IMR-90 (cell line): ENCODE results near the gene VDAC2. TPM values are rescaled to one million over a fixed set of nuclear protein-coding genes. Genes with fewer than 3 reads are reported as not detected.

Experiments
- ATAC-seq: fragments of 200-7000 bp; cut with Tn5 transposase; 2 replicates; pipeline ENCODE4 v1.9.1; 2020; ENCODE audit warnings: low read depth, mild to moderate bottlenecking, moderate library complexity
- BruUV-seq: library from RNA; stranded (reverse); fragments of 400-500 nt; replicated peaks from 2 replicates; lab custom pipeline; 2021; lab: Mats Ljungman, UMichigan
- CTCF ChIA-PET: fragments of 300-600 bp; formaldehyde crosslinking; extraction: SDS; loops from one replicate; lab custom pipeline; 2021; ENCODE audit warnings: antibody characterized with exemption; lab: Yijun Ruan, JAX
- POLR2A ChIA-PET: fragments of 300-600 bp; sonication (Branson Sonifier 250); formaldehyde crosslinking; loops from one replicate; lab custom pipeline; 2022; ENCODE audit warnings: antibody characterized with exemption; ENCODE audit not compliant: unreplicated experiment; lab: Charles Lee
- DNase-seq: peaks from one replicate; pipeline ENCODE4 v3.0.0; 2013
- H2AFZ ChIP-seq: replicated peaks from 2 replicates; pipeline ENCODE3; 2013; ENCODE audit warnings: low read length, mild to moderate bottlenecking; ENCODE audit not compliant: poor library complexity
- H2AK5ac ChIP-seq: 2 replicates; pipeline ENCODE4 v1.6.1; 2013; ENCODE audit warnings: low read depth, low read length, inconsistent platforms
- H2AK9ac ChIP-seq: replicated peaks from 2 replicates; pipeline ENCODE3; 2013; ENCODE audit warnings: mild to moderate bottlenecking, low read depth, low read length, moderate library complexity; ENCODE audit not compliant: poor library complexity
- H2BK120ac ChIP-seq: 2 replicates; pipeline ENCODE4 v1.6.1; 2013; ENCODE audit warnings: low read depth, low read length, inconsistent platforms
- H2BK15ac ChIP-seq: 3 replicates; pipeline ENCODE4 v1.6.1; 2013; ENCODE audit warnings: low read depth, low read length, inconsistent platforms
- H2BK20ac ChIP-seq: 2 replicates; pipeline ENCODE4 v1.6.1; 2013; ENCODE audit warnings: low read depth, mild to moderate bottlenecking, inconsistent platforms, low read length, moderate library complexity
- H2BK5ac ChIP-seq: 2 replicates; pipeline ENCODE4 v1.6.1; 2013; ENCODE audit warnings: mild to moderate bottlenecking, low read depth, low read length, inconsistent platforms; ENCODE audit not compliant: poor library complexity, severe bottlenecking
- H3K14ac ChIP-seq: replicated peaks from 2 replicates; pipeline ENCODE4 v1.6.1; 2013; ENCODE audit warnings: low read depth, low read length, inconsistent platforms
- H3K18ac ChIP-seq: 2 replicates; pipeline ENCODE4 v1.6.1; 2013; ENCODE audit warnings: low read depth, low read length, control low read depth
- H3K23ac ChIP-seq: 2 replicates; pipeline ENCODE4 v1.6.1; 2013; ENCODE audit warnings: low read depth, low read length, inconsistent platforms
- H3K27ac ChIP-seq: 2 replicates; pipeline ENCODE4 v1.5.1; 2013; ENCODE audit warnings: mild to moderate bottlenecking, control low read depth, low read length; ENCODE audit not compliant: insufficient read depth
- H3K27me3 ChIP-seq: 2 replicates; pipeline ENCODE4 v1.6.1; 2013; ENCODE audit warnings: low read length; ENCODE audit not compliant: control insufficient read depth, insufficient read depth
- H3K36me3 ChIP-seq: 2 replicates; pipeline ENCODE4 v1.6.1; 2013; ENCODE audit warnings: low read length, mixed read lengths; ENCODE audit not compliant: control insufficient read depth, insufficient read depth
- H3K4ac ChIP-seq: 2 replicates; pipeline ENCODE4 v1.6.1; 2013; ENCODE audit warnings: low read depth, low read length, inconsistent platforms
- H3K4me1 ChIP-seq: 2 replicates; pipeline ENCODE4 v1.6.1; 2013; ENCODE audit warnings: low read length, mixed read lengths; ENCODE audit not compliant: control insufficient read depth, insufficient read depth
- H3K4me2 ChIP-seq: 2 replicates; pipeline ENCODE4 v1.6.1; 2013; ENCODE audit warnings: low read depth, mild to moderate bottlenecking, control low read depth, low read length, moderate library complexity
- H3K4me3 ChIP-seq: 2 replicates; pipeline ENCODE4 v1.5.1; 2013; ENCODE audit warnings: low read depth, mild to moderate bottlenecking, control low read depth, low read length, moderate library complexity; ENCODE audit not compliant: insufficient read depth
- H3K56ac ChIP-seq: 2 replicates; pipeline ENCODE4 v1.6.1; 2013; ENCODE audit warnings: low read length, inconsistent platforms; ENCODE audit not compliant: insufficient read depth; ENCODE audit errors: extremely low read depth
- H3K79me1 ChIP-seq, 2 experiments: 2 replicates each; pipeline ENCODE4 v1.6.1; 2013; ENCODE audit warnings: low read length in 2 of 2, inconsistent platforms in 1 of 2, low read depth in 1 of 2
- H3K9ac ChIP-seq: 2 replicates; pipeline ENCODE4 v1.6.1; 2013; ENCODE audit warnings: low read depth, low read length, control low read depth
- H3K9me1 ChIP-seq: 2 replicates; pipeline ENCODE4 v1.6.1; 2013; ENCODE audit warnings: low read length, inconsistent platforms; ENCODE audit not compliant: insufficient read depth
- H3K9me3 ChIP-seq: 2 replicates; pipeline ENCODE4 v1.6.1; 2013; ENCODE audit warnings: low read length; ENCODE audit not compliant: control insufficient read depth, insufficient read depth
- H4K20me1 ChIP-seq: 2 replicates; pipeline ENCODE4 v1.6.1; 2013; ENCODE audit warnings: low read length, inconsistent platforms; ENCODE audit not compliant: insufficient read depth
- H4K5ac ChIP-seq: 2 replicates; pipeline ENCODE4 v1.6.1; 2013; ENCODE audit warnings: mild to moderate bottlenecking, low read depth, low read length, control low read depth
- H4K8ac ChIP-seq, 2 experiments: 2 replicates each; pipeline ENCODE4 v1.6.1; 2013; ENCODE audit warnings: low read depth in 2 of 2, low read length in 2 of 2, control low read depth in 1 of 2, inconsistent platforms in 1 of 2
- H4K91ac ChIP-seq: 2 replicates; pipeline ENCODE4 v1.6.1; 2013; ENCODE audit warnings: low read depth, low read length, inconsistent platforms; ENCODE audit not compliant: insufficient read depth
- BHLHE40 ChIP-seq: fragments of 150-350 bp; IDR thresholded peaks from 2 replicates; pipeline ENCODE4 v1.6.1; 2016; ENCODE audit warnings: mild to moderate bottlenecking, low read depth, low read length
- CHD1 ChIP-seq: IDR thresholded peaks from 2 replicates; pipeline ENCODE4 v1.6.1; 2012; ENCODE audit warnings: low read depth, low read length, improper control_type of control experiment
- CTCF ChIP-seq: conservative IDR thresholded peaks from 2 replicates; pipeline ENCODE4 v1.5.1; 2012; ENCODE audit warnings: mild to moderate bottlenecking, low read depth, low read length, improper control_type of control experiment
- FOS ChIP-seq: fragments of 150-350 bp; IDR thresholded peaks from 2 replicates; pipeline ENCODE4 v1.6.1; 2016; ENCODE audit warnings: low read depth, low read length
- MAFK ChIP-seq: IDR thresholded peaks from 2 replicates; pipeline ENCODE4 v1.6.1; 2012; ENCODE audit warnings: low read depth, low read length, improper control_type of control experiment
- MAZ ChIP-seq: IDR thresholded peaks from 2 replicates; pipeline ENCODE4 v1.6.1; 2012; ENCODE audit warnings: low read depth, mild to moderate bottlenecking, low read length, improper control_type of control experiment, moderate library complexity, borderline replicate concordance
- NFE2L2 ChIP-seq: fragments of 150-350 bp; IDR thresholded peaks from 2 replicates; pipeline ENCODE4 v1.6.1; 2016; ENCODE audit warnings: low read depth, mild to moderate bottlenecking, low read length
- POLR2A ChIP-seq: IDR thresholded peaks from 2 replicates; pipeline ENCODE4 v1.6.1; 2012; ENCODE audit warnings: mild to moderate bottlenecking, low read depth, low read length
- RAD21 ChIP-seq: IDR thresholded peaks from 2 replicates; pipeline ENCODE4 v1.6.1; 2012; ENCODE audit warnings: low read length, improper control_type of control experiment
- RFX5 ChIP-seq: IDR thresholded peaks from 2 replicates; pipeline ENCODE4 v1.8.0; 2012; ENCODE audit warnings: low read depth, mild to moderate bottlenecking, low read length, moderate library complexity
- SMC3 ChIP-seq: fragments of 150-350 bp; IDR thresholded peaks from 2 replicates; pipeline ENCODE4 v1.6.1; 2016; ENCODE audit warnings: low read depth, mild to moderate bottlenecking, antibody characterized with exemption, low read length, moderate library complexity
- WGBS, 2 experiments: methylation state at CpG; one replicate each; pipeline versions ENCODE4 v1.1.5 to v1.1.7; 2013; ENCODE audit warnings: missing lambda C conversion rate in 2 of 2; ENCODE audit not compliant: insufficient read length in 1 of 2; ENCODE audit errors: extremely low coverage in 2 of 2; 5-methylcytosine and 5-hydroxymethylcytosine counted together
- dilution Hi-C: fragments of 300-500 bp; cut with HindIII; formaldehyde crosslinking; loops from one replicate; pipeline ENCODE4 v1.14.3; 2018; ENCODE audit warnings: low sequenced_read_pairs; ENCODE audit not compliant: unreplicated experiment
- in situ Hi-C: fragments of 300-500 bp; cut with MboI; formaldehyde crosslinking; loops from 3 replicates; pipeline ENCODE4 v1.14.3; 2019; ENCODE audit warnings: low sequenced_read_pairs, inconsistent platforms, mixed read lengths
- intact Hi-C: fragments of 100-400 bp; cut with micrococcal nuclease; formaldehyde crosslinking; loops from 2 replicates; pipeline ENCODE4 v1.10.0; 2022
- polyA plus RNA-seq, 3 experiments: library from polyadenylated mRNA; depleted of rRNA; stranded (reverse); fragments of >200 nt; gene quantifications; 2 replicates each; pipeline ENCODE4 v1.2.3, GENCODE V29; 2012; ENCODE audit warnings: low replicate concordance in 1 of 3
- total RNA-seq: library from RNA; depleted of rRNA; stranded (reverse); fragments of >200 nt; gene quantifications from 2 replicates; pipeline ENCODE4 v1.2.3, GENCODE V29; 2012
- TF ChIP-seq, protein P1 (sequence below): fragments of 150-350 bp; IDR thresholded peaks from 2 replicates; pipeline ENCODE4 v1.6.1; 2016; ENCODE audit warnings: low read depth, mild to moderate bottlenecking, low read length, moderate library complexity, borderline replicate concordance

The VDAC2 gene
- total and polyA plus RNA-seq, 2 of the 4 experiments (the other 2 are of a cell fraction), result 122 to 139 TPM

- no TSS peak for BruUV-seq
- ATAC-seq (peak; percentile 70), DNase-seq (peak; percentile 73)
- H3K56ac ChIP-seq, result no peak overlapping the region
- H3K4me3 ChIP-seq, result peak overlapping the region; percentile 57
- peak overlapping the region; percentile 54 for H3K9ac ChIP-seq
- H2AK9ac ChIP-seq, result peak overlapping the region; percentile 91
- peak overlapping the region; percentile 68 for H2AK5ac ChIP-seq
- 0 out of 2 replicates have a peak overlapping the region, but pooled peaks have one; percentile 55 for H3K23ac ChIP-seq
- no peak for TF ChIP-seq MAFK
- TF ChIP-seq BHLHE40, result no peak
- TF ChIP-seq NFE2L2, result no peak
- TF ChIP-seq RAD21, result no peak
- no peak for TF ChIP-seq RFX5
- TF ChIP-seq MAZ, result no peak; the same call in 1 of the 2 replicates
- TF ChIP-seq SMC3, result no peak
- TF ChIP-seq POLR2A, result no peak
- TF ChIP-seq CHD1, result no peak
- no peak for TF ChIP-seq FOS
- TF ChIP-seq CTCF, result no peak
- TF ChIP-seq, protein P1, sequence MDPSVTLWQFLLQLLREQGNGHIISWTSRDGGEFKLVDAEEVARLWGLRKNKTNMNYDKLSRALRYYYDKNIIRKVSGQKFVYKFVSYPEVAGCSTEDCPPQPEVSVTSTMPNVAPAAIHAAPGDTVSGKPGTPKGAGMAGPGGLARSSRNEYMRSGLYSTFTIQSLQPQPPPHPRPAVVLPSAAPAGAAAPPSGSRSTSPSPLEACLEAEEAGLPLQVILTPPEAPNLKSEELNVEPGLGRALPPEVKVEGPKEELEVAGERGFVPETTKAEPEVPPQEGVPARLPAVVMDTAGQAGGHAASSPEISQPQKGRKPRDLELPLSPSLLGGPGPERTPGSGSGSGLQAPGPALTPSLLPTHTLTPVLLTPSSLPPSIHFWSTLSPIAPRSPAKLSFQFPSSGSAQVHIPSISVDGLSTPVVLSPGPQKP, result no peak
- no peak overlapping the region; the same call in 1 of the 2 replicates for H4K91ac ChIP-seq
- H3K14ac ChIP-seq, result no peak overlapping the region
- peak overlapping the region; percentile 51 for H3K18ac ChIP-seq
- intact Hi-C loops (loop anchor here (10.0 kb wide), 3 partner anchors 309 to 1089 kb away; partner anchors contain the start of gene KAT6B), in situ Hi-C loops (loop anchor here (5.0 to 10.0 kb wide), 3 partner anchors 122 to 989 kb away; partner anchors contain the start of gene SAMD8), dilution Hi-C loops (no loop called here)
- peak overlapping the region; percentile 50 to 66; a peak in 3 of 4 replicates for H4K8ac ChIP-seq
- no peak overlapping the region; the same call in 2 of the 3 replicates for H2BK15ac ChIP-seq
- peak overlapping the region; percentile 64 for H3K4ac ChIP-seq
- CTCF ChIA-PET, result interaction anchor here (0.6 to 1.6 kb wide), 2 partner anchors 46 to 67 kb away, joined by 3 to 7 read pairs; no protein-coding TSS in a partner anchor
- H3K9me3 ChIP-seq, result no peaks in the 10 kb centered on the region
- peaks cover 10% of the 10 kb centered on the region for H3K4me1 ChIP-seq
- peak overlapping the region; percentile 34; the same call in 1 of the 2 replicates for H2BK120ac ChIP-seq
- H3K27ac ChIP-seq, result peak overlapping the region; percentile 25
- peaks cover 4% of the 10 kb centered on the region; the same call in 1 of the 2 replicates for H3K9me1 ChIP-seq
- H3K4me2 ChIP-seq, result peak overlapping the region; percentile 73
- peaks cover 4 to 27% of the 10 kb centered on the region in 2 experiments; a peak in 3 of 4 replicates for H3K79me1 ChIP-seq
- POLR2A ChIA-PET, result no interaction called here
- H4K5ac ChIP-seq, result peak overlapping the region; percentile 9; the same call in 1 of the 2 replicates
- 14% methylated on average over 19 of the region's 48 CpGs; no CpG with 5 or more reads in 1 of the 2 experiments for WGBS, 2 experiments
- peaks cover 16% of the 10 kb centered on the region for H3K36me3 ChIP-seq
- H4K20me1 ChIP-seq, result peaks cover 27% of the 10 kb centered on the region
- peak overlapping the region; percentile 90 for H2AFZ ChIP-seq
- no peaks in the 10 kb centered on the region for H3K27me3 ChIP-seq
- peak overlapping the region; percentile 23 for H2BK5ac ChIP-seq
- H2BK20ac ChIP-seq, result no peak overlapping the region
Observed at GRCh38 chr10:75234017-75234682, 23.6 kb downstream of the VDAC2 start.
